Esophagus muscularis mucosa (tissue), 4 donors: ENCODE measurements around the gene TFAP2C.

ENCODE experiments used
- EP300 ChIP-seq: sonication (generic); formaldehyde crosslinking; IDR thresholded peaks from one replicate; pipeline ENCODE4 v1.6.1; 2017; ENCODE audit warnings: antibody characterized with exemption
- POLR2A ChIP-seq: fragments of 450-650 bp; IDR thresholded peaks from one replicate; pipeline ENCODE4 v1.6.1; 2017; ENCODE audit warnings: antibody characterized with exemption, moderate library complexity, mild to moderate bottlenecking, low read depth
- TF ChIP-seq, protein P1 (sequence below), 3 experiments: fragments of 200-600 bp in 2 of 3; fragments of 450-650 bp in 1 of 3; sonication (generic) in 2 of 3; IDR thresholded peaks; one replicate each; pipeline ENCODE4 v1.5.1; 2017 to 2019; ENCODE audit warnings: antibody characterized with exemption in 3 of 3, mild to moderate bottlenecking in 2 of 3, moderate library complexity in 1 of 3

- TF ChIP-seq, protein P1, sequence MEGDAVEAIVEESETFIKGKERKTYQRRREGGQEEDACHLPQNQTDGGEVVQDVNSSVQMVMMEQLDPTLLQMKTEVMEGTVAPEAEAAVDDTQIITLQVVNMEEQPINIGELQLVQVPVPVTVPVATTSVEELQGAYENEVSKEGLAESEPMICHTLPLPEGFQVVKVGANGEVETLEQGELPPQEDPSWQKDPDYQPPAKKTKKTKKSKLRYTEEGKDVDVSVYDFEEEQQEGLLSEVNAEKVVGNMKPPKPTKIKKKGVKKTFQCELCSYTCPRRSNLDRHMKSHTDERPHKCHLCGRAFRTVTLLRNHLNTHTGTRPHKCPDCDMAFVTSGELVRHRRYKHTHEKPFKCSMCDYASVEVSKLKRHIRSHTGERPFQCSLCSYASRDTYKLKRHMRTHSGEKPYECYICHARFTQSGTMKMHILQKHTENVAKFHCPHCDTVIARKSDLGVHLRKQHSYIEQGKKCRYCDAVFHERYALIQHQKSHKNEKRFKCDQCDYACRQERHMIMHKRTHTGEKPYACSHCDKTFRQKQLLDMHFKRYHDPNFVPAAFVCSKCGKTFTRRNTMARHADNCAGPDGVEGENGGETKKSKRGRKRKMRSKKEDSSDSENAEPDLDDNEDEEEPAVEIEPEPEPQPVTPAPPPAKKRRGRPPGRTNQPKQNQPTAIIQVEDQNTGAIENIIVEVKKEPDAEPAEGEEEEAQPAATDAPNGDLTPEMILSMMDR (IDR thresholded peaks at IDR 0.05) = no peak
- TF ChIP-seq POLR2A = no peak
- TF ChIP-seq EP300 = no peak
These were observed 21.9 kb upstream of the TFAP2C start for GRCh38 chr20:56607061-56607704.
